ENCODE results near the gene ZNF438.
"Not testable (repeated sequence)": the region's sequence is repeated elsewhere in the genome, so short reads cannot be mapped to it uniquely, and the experiment has no call there.

Gene ZNF438

GRCh38 chr10:30931094-30931493 is 100.6 kb downstream of the ZNF438 start:
- DNase-seq: no peak

GRCh38 chr10:30929901-30930520 is 101.7 kb downstream of the ZNF438 start:
- no peak for DNase-seq

DNA sequence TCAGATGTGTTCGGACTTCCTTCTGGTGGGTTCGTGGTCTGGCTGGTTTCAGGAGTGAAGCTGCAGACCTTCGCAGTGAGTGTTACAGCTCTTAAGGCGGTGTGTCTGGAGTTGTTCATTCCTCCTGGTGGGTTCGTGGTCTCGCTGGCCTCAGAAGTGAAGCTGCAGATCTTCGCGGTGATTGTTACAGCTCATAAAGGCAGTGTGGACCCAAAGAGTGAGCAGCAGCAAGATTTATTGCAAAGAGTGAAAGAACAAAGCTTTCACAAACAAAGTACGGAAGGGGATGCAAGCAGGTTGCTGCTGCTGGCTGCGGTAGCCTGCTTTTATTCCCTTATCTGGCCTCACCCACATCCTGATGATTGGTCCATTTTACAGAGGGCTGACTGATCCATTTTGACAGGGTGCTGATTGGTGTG is 102.3 kb downstream of the ZNF438 start:
- DNase-seq: not testable (repeated sequence)

GRCh38 chr10:30928742-30929141 is 102.9 kb downstream of the ZNF438 start:
- no peak for DNase-seq

GRCh38 chr10:30918651-30919050 is 113.0 kb downstream of the ZNF438 start:
- DNase-seq: no peak

- no peak for DNase-seq
These were observed 113.9 kb downstream of the ZNF438 start for GRCh38 chr10:30917789-30918188.

DNA sequence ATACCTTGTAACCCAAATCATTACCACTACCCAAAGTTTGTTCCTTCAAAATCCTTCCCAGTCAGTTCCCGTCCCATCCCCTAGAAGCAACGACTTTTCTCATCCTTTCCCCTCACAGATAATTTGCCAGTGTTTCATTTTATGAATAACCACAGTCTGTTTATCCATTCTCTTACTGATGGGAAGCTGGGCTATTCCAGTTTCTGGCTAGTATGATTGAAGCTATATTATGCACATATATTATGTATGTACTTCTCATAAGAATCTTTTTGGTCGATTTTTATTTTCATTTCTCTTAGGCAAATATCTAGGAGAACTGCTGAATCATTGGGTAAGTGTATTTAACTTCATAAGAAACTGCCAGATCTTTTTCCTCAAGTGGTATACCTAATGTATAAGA is 114.6 kb downstream of the ZNF438 start:
- no peak for DNase-seq

- no peak for DNase-seq
These were observed 116.5 kb downstream of the ZNF438 start for GRCh38 chr10:30915146-30915545.

DNA sequence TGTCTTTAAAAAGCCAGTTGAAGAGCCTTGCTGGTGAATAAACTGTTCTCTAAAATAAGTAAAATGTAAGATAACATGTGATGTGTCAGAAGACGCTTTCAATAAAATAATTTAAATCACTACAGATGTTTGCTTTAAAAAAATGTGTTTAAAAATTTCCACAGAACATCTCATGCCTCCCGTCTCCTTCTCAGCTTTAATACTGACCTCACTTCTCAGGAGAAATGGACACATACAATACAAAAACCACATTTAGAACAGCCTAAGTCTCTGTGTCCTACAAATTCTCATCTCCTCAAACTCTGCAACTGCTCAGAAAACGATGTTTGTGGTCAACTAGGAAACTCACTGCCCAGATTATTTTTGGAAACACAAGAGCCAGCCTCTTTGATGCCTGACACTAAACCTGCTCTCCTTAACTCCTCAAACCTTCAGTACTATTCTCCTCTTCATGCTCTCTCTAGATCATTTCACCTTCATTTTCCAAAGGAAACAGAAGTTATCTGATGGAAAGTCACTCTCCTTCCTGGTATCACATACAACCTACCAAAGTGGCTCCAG is 120.3 kb downstream of the ZNF438 start:
- no peak for DNase-seq

- DNase-seq: no peak
These were observed 128.1 kb downstream of the ZNF438 start for GRCh38 chr10:30903397-30904138.

DNA sequence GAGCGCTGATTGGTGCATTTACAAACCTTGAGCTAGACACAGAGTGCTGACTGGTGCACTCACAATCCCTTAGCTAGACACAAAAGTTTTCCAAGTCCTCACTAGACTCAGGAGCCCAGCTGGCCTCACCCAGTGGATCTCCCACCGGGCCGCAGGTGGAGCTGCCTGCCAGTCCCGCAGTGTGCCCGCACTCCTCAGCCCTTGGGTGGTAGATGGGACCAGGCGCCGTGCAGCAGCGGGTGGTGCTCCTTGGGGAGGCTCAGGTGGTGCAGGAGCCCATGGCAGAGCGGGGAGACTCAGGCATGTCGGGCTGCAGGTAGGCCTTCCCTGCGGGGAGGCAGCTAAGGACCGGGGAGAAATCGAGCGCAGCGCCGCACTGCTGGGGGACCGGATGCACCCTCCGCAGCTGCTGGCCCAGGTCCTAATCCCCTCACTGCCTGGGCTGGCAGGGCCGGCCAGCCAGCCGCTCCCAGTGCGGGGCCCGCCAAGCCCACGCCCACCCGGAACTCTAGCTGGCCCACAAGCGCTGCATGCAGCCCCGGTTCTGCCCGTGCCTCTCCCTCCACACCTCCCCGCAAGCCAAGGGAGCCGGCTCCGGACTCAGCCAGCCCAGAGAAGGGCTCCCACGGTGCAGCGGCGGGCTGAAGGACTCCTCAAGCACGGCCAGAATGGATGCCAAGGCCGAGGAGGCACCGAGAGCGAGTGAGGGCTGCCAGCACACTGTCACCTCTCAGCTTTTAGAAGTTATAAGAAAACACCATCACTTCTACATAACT is 128.9 kb downstream of the ZNF438 start:
- no peak for DNase-seq

DNA sequence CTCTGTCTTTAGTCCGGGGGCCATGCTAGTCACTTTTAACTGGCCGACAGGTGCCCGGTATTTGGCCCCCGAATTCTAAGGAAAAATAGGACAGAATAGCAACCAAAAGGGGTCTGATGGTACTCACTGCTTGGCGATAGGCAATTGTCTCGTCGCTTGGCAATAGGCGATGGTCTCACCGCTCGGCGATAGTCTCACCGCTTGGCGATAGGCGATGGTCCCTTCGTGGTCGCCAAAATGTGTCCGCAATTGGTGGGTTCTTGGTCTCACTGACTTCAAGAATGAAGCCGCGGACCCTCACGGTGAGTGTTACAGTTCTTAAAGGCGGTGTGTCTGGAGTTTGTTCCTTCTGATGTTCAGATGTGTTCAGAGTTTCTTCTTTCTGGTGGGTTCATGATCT is 130.2 kb downstream of the ZNF438 start:
- DNase-seq: not testable (repeated sequence)

- no peak for DNase-seq
These were observed 132.7 kb downstream of the ZNF438 start for GRCh38 chr10:30898964-30899363.

DNA sequence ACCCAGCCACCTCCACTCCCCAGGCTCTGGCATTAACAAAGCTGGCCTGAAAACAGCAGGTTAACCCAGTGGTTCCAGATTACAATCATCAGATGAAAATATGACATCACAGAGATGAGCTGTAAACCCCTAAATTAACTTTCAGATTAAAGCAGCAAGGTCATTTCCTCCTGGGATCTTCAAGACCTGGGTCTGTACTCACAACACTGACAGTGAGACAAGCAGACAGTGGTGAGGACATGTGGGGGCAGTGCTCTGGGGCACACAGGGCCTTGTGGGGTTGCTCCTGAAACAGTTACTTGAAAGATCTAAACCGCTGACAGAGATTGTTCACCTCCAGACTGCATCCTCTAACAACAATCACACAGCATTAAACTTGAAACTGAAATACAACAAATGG is 134.1 kb downstream of the ZNF438 start:
- DNase-seq: no peak

GRCh38 chr10:30897048-30897447 is 134.6 kb downstream of the ZNF438 start:
- no peak for DNase-seq

GRCh38 chr10:30894221-30894620 is 137.4 kb downstream of the ZNF438 start:
- no peak for DNase-seq

GRCh38 chr10:30893208-30893607 is 138.5 kb downstream of the ZNF438 start:
- no peak for DNase-seq

GRCh38 chr10:30887839-30888238 is 143.8 kb downstream of the ZNF438 start:
- no peak for DNase-seq

DNA sequence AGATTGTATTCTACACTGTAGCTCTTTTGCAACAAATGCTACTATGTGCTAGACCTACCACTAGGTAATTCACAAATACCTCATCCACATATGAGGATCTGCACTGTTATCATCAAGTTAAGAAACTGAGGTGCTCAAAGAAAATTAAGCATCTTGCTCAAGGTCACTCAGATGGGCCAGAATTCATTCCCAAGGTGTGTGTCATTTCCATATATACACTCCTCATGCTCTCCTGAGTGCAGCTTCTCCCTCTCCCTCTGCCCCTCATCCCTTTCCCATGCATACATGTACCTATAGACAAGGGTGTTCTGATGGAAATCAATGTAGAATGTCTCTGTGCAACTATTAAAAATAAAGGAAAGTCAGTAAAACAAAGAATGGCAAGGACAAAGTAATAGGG is 146.2 kb downstream of the ZNF438 start:
- DNase-seq: no peak

DNA sequence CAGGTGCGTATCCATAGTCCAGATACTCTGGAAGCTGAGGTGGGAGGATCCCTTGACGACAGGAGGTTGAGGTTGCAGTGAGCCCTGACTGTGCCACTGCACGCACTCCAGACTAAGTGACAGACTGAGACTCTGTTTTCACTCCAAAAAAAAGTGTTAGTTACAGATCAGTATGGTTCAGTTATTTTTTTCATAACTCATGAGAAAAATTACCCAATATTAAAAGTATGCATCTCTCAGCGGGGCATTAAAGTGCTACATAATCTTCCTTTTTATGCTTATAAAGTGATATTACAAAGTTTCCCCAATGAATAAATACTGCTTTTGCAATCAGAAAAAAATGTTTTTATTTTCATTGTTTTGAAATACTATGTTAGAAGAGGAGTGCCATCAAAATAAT is 147.9 kb downstream of the ZNF438 start:
- no peak for DNase-seq

- no peak for DNase-seq
These were observed 148.5 kb downstream of the ZNF438 start for GRCh38 chr10:30883116-30883515.

GRCh38 chr10:30882281-30882680 is 149.4 kb downstream of the ZNF438 start:
- DNase-seq: no peak

- no peak for DNase-seq
These were observed 152.7 kb downstream of the ZNF438 start for GRCh38 chr10:30878920-30879319.

- no peak for DNase-seq
These were observed 154.6 kb downstream of the ZNF438 start for GRCh38 chr10:30877111-30877510.
